CD4-positive, alpha-beta T cell treated with Interleukin-21 for 1 hour (primary cell): Measurements from ENCODE around the gene ZNF563.
A peak's percentile ranks its signal among the peaks of the same experiment; 100 is the strongest.

Experiments
- DNase-seq: peaks from one replicate; pipeline ENCODE4 v3.0.0-alpha.2; 2020

The ZNF563 gene

DNA sequence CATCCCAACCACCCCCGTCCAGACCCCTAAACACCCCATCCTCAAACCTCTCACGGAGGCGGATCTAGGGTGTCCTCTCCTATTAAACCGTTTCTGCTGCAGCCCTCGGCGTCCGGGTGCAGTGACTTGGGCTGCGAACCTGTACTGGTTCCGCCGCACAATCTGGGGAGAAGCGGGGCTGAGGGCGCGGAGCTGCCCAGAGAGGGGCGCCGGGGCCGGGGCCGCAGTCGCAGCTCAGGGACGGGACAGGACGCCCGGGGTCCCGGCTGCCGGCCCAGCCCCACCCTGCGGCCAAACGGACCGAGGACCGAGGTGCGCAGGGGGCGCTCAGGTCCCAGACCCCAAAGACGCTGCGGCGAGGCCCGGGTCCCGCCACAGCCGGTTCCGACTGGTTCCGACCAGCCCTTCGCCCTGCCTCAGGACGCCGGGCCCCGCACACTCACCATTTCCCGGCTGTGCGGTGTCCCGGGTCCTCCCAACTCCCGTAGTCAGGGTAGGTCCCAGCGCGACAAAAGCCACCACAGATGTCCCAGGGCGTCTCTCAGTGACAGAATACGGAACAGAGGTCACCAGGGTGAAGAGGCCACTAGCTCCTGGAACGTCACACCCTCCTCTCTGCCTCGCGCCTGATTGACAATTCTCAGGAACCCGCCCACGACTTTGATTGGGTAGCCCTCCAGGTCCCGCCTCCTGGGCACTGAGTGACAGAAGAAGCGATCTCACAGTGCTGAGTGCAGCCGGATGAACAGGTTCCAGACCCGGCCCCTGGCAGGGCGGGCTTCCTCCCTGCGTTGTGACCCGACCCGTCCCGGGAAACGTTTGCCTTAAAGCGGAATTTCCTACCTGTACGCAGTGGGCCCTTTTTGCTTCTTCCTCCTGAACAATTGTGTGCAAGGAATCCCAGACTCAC, 38.9 kb downstream of the ZNF563 start, which contains the start of gene ZNF44:
Gene ZNF44, minus strand, starts transcription at position 635 of the 910 bp plus-strand sequence. Its CDS starts 189 bp downstream, at position 446.
- peak; percentile 97 for DNase-seq

DNA sequence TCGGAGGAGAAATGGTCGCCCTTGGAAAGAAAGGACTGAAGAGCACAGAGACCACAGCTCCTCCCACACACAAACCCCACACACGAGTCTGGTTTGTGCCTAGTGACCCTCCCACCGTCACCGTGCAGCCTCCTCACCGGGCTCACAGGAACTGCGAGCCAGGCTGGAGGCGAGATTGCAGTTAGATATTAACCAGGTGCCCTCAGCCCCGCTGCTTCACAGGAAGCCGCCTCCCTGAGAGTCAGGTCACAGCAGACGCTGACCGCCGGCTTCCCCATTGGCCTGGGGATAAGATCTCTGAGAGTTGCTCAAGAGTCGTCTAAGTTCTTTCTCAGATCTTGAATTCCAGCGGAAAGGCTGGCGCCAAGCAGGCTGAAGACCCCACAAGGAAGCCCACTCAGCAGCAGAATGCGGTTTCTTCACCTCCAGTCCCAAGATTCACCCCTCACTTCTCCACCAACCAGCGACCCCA, 39.6 kb downstream of the ZNF563 start:
- peak; percentile 76 for DNase-seq

DNA sequence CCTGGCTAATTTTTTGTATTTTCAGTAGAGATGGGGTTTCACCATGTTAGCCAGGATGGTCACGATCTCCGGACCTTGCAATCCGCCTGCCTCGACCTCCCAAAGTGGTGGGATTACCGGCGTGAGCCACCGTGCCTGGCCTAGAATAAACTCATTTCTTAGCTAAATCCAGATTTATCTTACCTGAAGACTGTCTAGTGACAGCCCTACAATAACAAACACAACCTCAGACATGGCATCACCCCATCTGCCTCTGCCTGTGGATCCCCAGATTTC, 43.7 kb downstream of the ZNF563 start:
- DNase-seq, result no peak

DNA sequence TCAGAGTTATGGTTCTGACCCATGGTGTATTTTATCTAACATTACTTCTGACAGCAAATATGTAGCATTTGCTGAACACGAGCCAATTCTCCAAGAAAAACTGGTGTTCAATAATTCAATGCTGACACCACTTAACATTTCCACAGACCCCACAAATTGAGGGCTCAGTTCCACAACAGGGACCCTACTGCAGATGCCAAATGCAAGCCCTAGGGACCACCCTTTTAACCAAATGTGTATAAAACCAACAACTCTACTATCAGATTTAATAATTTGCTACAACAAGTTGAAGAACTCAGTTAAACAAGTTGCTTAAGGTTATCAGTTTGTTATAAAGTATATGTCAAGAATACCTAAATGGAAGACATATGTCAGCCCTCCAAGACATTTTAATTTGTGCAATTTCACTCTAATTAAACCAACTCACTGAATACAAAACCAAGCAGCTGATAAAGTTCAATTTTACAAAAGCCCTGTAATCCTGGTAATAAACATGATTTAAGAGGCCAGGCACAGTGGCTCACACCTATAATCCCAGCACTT, 45.4 kb downstream of the ZNF563 start:
- DNase-seq, result no peak

DNA sequence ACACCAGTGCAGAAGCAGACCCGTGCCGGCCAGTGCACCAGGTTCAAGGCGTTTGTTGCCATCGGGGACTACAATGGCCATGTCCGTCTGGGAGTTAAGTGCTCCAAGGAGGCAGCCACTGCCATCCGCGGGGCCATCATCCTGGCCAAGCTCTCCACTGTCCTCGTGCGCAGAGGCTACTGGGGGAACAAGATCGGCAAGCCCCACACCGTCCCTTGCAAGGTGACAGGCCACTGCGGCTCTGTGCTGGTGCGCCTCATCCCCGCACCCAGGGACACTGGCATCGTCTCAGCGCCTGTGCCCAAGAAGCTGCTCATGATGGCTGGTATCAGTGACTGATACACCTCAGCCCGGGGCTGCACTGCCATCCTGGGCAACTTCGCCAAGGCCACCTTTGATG, 48.8 kb downstream of the ZNF563 start:
- DNase-seq, result no peak

DNA sequence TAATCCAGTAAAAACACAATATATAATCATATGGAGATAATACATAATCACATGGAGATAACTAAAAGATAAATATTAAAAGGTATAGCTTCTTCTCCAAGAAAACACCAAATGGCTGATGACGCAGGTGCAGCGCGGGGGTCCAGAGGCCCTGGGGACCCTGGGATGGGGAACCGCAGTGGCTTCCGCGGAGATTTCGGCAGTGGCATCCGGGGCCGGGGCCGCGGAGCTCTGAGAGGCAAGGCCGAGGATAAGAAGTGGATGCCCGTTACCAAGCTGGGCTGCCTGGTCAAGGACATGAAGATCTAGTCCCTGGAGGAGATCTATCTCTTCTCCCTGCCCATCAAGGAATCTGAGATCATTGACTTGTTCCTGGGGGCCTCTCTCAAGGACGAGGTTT, 49.2 kb downstream of the ZNF563 start:
- no peak for DNase-seq

DNA sequence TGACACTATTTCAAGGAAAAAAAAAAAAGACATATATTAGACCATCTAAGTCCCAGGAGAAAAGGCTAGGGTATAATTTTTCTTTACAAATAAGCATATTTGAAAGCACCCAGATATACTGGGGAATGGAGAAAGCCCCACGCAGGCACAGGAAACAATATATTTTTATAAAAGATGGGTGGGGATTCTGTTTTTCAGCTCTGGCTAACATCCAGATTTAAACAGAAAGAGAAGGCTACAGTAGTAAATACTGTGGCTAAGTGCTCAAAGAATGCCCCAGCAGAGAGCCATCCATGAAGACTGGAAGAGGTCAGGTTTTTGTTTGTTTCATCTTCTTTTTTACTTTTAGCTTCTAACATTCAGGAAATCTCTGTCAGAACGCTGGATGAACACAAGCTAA, 54.7 kb downstream of the ZNF563 start:
- no peak for DNase-seq

DNA sequence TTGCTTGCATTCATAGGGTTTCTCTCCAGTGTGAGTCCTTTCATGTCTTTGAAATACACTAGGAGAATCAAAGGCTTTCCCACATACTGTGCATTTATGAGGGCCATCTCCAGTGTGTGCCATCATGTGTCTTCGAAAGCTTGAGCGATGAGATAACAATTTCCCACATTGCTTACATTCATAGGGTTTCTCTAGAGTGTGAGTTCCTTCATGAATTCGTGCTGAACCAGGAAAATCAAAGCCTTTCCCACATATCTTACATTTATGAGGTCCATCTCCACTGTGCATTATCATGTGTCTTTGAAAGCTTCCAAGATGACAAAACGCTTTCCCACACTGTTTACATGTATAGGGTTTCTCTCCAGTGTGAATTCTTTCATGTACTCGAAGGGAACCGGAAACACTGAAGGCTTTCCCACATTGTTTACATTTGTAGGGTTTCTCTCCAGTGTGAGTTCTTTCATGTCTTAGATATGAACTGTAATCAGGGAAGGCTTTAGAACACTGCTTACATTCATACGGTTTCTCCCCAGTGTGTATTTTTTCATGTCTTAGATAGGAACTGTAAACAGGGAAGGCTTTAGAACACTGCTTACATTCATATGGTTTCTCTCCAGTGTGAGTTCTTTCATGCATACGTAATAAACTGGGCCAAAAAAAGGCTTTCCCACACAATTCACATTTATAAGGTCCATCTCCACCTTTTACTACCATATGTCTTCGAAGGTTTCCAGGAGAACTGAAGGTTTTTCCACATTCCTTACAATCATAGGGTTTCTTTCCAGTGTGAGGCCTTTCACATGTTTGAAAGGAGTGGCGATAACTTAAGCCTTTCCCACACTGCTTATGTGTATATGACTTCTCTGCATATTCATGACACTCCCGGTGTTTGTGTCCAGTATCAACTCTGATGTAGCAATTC, 60.2 kb downstream of the ZNF563 start:
- DNase-seq, result no peak

DNA sequence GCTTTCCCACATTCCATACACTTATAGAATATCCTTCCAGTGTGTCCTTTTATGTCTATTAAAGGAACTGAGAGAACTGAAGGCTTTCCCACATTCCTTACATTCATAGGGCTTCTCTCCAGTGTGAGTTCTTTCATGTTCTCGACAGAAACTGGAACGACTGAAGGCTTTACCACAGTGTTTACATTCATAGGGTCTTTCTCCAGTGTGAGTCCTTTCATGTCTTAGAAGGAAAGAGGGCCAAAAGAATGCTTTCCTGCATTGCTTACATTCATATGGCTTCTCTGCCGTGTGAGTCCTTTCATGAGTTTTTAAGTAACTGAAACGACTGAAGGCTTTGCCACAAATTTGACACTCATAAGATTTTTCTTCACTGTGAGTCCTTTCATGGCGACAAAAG, 61.0 kb downstream of the ZNF563 start:
- DNase-seq, result no peak

DNA sequence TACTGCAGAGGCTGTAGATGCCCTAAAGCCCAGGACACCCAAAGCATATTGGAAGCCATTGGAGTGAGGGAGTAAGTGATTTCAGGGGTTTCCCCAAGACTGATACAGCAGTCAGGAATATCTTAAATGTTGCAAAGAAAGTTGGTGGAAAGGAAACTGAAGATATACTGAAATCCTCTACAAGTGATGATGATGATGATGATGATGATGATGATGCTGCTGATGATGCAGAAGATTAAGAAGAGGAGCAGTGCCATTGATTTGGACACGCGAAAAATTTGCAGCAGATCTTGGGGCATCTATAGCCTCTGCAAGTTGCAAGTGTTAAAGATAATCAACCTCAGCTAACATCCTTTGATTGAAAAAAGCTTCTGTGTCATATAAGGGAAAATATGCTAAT, 62.6 kb downstream of the ZNF563 start:
- no peak for DNase-seq
